ENCODE results near the gene HIVEP1.

HIVEP1 gene

GRCh38 chr6:11994875-11995461 lies 17.1 kb upstream of the HIVEP1 start:
- DNase-seq: no peak

GRCh38 chr6:11996751-11997150 lies 15.4 kb upstream of the HIVEP1 start:
- no peak for DNase-seq

DNA sequence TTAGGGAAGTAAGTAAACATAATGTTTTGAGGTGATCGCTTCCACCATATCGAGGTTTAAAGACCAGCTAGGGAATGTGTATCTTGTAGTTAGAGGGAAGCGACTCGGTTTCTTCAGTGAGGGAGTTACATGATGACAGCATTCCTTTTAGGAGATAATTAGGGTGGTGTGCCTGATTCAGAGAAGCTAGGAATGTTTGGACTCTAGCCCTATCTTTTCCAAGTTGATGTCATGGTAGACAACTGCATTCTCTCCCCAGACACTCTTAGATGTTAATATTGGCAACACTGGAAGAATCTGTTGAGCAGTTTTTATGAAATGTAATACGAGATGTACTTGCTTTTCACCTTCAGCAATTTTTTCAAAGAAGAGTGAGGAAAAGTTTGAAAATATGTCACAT lies 12.9 kb upstream of the HIVEP1 start:
- DNase-seq: no peak

GRCh38 chr6:12000174-12000573 lies 11.9 kb upstream of the HIVEP1 start:
- no peak for DNase-seq

- no peak for DNase-seq
Measured at GRCh38 chr6:12001004-12001705, 11.0 kb upstream of the HIVEP1 start.

- no peak for DNase-seq
Measured at GRCh38 chr6:12001706-12002435, 10.2 kb upstream of the HIVEP1 start.

- no peak for DNase-seq
Measured at GRCh38 chr6:12007473-12007872, 4.6 kb upstream of the HIVEP1 start.

GRCh38 chr6:12007887-12008286 lies 4.2 kb upstream of the HIVEP1 start:
- DNase-seq: no peak

DNA sequence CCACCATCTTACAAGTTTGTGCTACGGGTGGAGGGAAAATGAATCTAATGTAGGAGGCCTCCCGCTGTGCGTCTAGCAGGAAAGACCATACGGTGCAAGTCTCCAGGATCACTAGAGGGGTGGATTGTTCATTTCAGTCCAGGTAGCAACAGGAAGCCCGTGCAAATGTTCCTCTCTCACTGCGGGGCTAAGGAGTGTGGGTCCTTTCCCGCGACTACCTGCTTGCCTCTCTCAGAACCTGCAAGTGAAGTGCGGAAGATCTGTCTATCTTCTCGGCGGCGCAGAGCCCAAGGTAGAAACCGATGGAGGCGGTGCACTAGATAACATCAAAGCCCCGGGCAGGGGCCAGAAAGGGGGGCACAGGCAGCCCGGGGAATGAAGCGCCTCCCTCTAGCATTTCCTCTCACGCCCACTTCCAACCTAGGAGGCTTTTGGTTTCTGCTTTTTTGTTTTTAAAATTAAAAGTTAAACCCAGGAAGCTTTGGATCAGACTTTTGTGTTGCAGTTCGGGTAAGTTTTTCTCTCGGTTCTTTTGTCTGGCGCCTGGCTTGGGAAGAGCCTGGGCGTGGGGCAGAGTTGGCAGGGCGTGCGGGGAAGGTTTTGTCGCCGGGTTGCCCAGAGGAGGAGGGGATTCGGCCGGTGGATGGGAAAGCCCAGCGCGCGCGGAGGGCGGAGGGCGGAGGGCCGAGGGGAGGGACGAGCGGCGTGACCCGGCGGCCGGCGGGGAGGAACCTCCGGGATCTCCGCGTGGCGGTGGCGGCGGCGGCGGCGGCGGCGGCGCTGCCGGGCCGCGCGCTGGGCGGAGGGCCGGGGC lies 3.5 kb upstream of the HIVEP1 start:
- peak; percentile 88 for DNase-seq

- peak; percentile 35 for DNase-seq
Measured at GRCh38 chr6:12009180-12009685, 2.9 kb upstream of the HIVEP1 start.

DNA sequence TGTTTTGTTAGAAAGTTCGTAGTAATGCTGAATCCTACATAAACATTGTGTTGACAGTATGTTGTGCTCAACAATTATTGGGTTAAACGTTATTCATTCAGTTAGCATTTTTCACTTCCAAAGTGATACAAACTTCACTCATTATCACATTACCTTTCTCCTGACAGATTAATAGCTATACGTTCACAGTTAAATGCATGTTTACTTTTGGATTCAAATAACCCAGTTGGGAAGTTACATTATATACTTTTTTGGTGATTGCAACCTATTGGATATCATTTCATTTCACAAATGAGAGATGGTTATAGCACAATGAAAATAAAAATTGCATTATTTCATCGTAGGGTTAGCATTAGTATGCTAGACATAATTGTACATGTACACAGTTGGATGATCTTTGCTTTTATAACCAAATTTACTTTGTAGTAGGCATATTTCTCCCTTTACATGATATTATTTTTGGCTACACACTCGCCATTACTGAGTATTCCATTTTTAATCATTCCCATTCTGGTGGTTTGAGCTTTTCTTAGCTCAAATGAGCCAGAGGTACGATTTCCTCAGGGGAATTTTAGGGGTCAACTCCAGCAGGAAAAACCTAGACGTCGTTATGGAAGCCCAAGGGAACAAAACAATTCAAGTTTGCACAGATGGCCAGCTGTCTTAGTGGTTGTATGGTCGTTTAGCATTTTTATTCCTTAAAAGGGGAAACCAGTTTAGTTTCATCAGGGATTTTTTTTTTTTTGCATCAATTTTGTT lies 2.1 kb upstream of the HIVEP1 start:
- DNase-seq: peak; percentile 25

GRCh38 chr6:12010635-12011275 lies 1.4 kb upstream of the HIVEP1 start:
- peak; percentile 64 for DNase-seq

GRCh38 chr6:12011276-12012037 lies 655 bp upstream of the HIVEP1 start:
- DNase-seq: peak; percentile 98

DNA sequence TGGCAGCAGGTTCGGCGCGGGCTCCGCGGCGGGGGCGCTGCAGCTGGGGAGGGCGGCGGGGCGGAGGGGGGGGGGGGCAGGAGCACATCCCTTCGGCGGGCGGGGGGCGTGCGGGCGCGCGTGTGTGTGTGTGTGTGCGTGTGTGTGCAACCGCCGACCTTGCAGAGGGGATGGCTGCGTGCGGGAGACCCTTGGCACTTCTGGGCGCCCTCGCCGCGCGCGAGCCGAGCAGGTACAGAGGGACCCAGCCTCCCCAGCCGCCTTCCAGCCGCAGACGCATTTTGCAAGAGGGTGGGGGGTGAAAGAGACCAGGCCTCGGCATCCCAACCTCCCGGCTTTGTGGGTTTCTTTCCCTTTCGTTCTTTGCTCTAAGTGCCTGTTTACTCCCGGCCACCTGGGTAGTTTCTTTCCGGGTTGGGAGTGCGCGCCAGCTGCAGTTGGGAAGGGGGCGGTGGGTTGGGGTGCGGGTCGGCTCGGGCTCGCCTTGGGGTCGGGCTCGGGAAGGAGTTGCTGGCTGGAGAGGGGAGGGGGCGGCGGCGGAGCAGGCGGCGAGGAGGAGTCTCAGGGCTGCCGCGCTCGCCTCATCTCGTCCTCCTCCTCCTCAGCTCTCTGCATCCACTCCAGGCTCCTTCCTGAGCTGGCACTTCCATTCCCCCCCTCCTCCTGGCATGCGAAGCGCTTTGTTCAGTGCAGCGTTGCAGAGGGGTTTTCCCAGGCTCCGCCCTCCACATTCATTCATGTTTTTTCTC lies 620 bp downstream of the HIVEP1 start:
- peak; percentile 73 for DNase-seq

DNA sequence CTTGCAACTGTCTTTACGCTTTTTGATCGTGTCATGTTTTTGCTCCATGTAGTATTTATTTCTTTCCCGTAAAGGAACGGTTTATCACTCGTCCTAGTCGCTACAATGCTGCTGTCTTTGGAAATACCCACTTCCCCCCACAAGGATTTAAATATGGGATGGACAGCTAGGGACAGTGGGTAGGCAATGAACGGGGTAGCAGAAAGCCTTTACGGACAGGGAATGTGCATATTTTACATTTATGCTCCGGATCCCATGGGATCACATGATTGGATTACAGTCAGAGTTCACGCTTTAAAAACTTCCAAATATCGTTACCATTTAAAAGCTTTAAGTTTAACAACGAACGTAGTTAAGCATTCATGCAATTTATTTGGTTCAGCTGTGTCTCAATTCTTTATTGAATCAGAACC lies 1.2 kb downstream of the HIVEP1 start:
- no peak for DNase-seq

GRCh38 chr6:12014027-12014872 lies 2.1 kb downstream of the HIVEP1 start:
- no peak for DNase-seq

DNA sequence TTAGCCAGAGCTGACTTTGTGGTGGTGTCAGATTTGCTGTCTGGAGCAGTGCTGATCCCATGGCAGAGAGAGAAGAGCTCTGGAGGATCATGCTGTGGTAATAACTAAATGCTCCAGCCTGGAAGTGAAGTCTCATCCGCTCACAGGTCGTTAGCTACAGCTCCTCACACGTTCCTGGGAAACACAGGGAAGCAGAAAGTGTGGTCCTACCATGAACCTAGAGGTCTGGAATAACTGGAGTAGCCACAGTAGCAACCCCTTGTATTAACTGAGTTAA lies 2.7 kb downstream of the HIVEP1 start:
- no peak for DNase-seq

- no peak for DNase-seq
Measured at GRCh38 chr6:12017263-12017662, 5.2 kb downstream of the HIVEP1 start.

- DNase-seq: no peak
Measured at GRCh38 chr6:12017876-12018401, 5.8 kb downstream of the HIVEP1 start.
